Gastroesophageal sphincter (tissue), 2 donors: ENCODE measurements around the gene MTHFD2L.
"Not testable (repeated sequence)": the region's sequence is repeated elsewhere in the genome, so short reads cannot be mapped to it uniquely, and the experiment has no call there.

Experiments used
- EP300 ChIP-seq: sonication (generic); formaldehyde crosslinking; IDR thresholded peaks from one replicate; pipeline ENCODE4 v1.6.1; 2017; ENCODE audit warnings: antibody characterized with exemption, mild to moderate bottlenecking
- POLR2A ChIP-seq, 2 donors: fragments of 450-650 bp; IDR thresholded peaks; one replicate each; pipeline ENCODE4 v1.6.1; 2017; ENCODE audit warnings: antibody characterized with exemption in 2 of 2, mild to moderate bottlenecking in 2 of 2, moderate library complexity in 1 of 2

GRCh38 chr4:74130843-74131242, 27.1 kb upstream of the MTHFD2L start:
- not testable (repeated sequence) for TF ChIP-seq POLR2A (IDR thresholded peaks at IDR 0.05); EP300
